GM19328 (cell line): Measurements from ENCODE around the gene CAMK2N2.

Experiments
- ATAC-seq: cut with Tn5 transposase; IDR thresholded peaks from one replicate; pipeline ENCODE4 v1.9.1; 2021; ENCODE audit warnings: mild to moderate bottlenecking, moderate library complexity; ENCODE audit not compliant: unreplicated experiment

The CAMK2N2 gene

GRCh38 chr3:184240384-184241140, 20.8 kb downstream of the CAMK2N2 start:
- no peak for ATAC-seq

- no peak for ATAC-seq
These were observed 21.6 kb downstream of the CAMK2N2 start for GRCh38 chr3:184239708-184240107.

GRCh38 chr3:184239221-184239620, 22.1 kb downstream of the CAMK2N2 start:
- no peak for ATAC-seq

- ATAC-seq = no peak
These were observed 23.0 kb downstream of the CAMK2N2 start for GRCh38 chr3:184238246-184238818.

- no peak for ATAC-seq
These were observed 23.5 kb downstream of the CAMK2N2 start for GRCh38 chr3:184237807-184238206.

GRCh38 chr3:184237211-184237610, 24.1 kb downstream of the CAMK2N2 start:
- ATAC-seq = no peak

GRCh38 chr3:184236636-184237035, 24.7 kb downstream of the CAMK2N2 start:
- no peak for ATAC-seq

- no peak for ATAC-seq
These were observed 25.3 kb downstream of the CAMK2N2 start for GRCh38 chr3:184236033-184236410.

- ATAC-seq = no peak
These were observed 25.8 kb downstream of the CAMK2N2 start for GRCh38 chr3:184235381-184236032.

- no peak for ATAC-seq
These were observed 26.5 kb downstream of the CAMK2N2 start for GRCh38 chr3:184234671-184235380.

- ATAC-seq = no peak
These were observed 27.1 kb downstream of the CAMK2N2 start for GRCh38 chr3:184234224-184234623.

- no peak for ATAC-seq
These were observed 28.1 kb downstream of the CAMK2N2 start for GRCh38 chr3:184233127-184233843.

- ATAC-seq = no peak
These were observed 29.7 kb downstream of the CAMK2N2 start for GRCh38 chr3:184231671-184232070.

- no peak for ATAC-seq
These were observed 30.5 kb downstream of the CAMK2N2 start for GRCh38 chr3:184230603-184231528.

- ATAC-seq = no peak
These were observed 31.2 kb downstream of the CAMK2N2 start for GRCh38 chr3:184230081-184230602.

GRCh38 chr3:184229394-184230080, 31.8 kb downstream of the CAMK2N2 start, which contains the start of gene VWA5B2:
TSS of gene VWA5B2 (plus strand) at chr3:184229585. CDS start at chr3:184230529, 944 bp downstream.
- peak; percentile 80 for ATAC-seq

- no peak for ATAC-seq
These were observed 32.8 kb downstream of the CAMK2N2 start for GRCh38 chr3:184228376-184229137.

GRCh38 chr3:184227481-184227935, 33.8 kb downstream of the CAMK2N2 start:
- no peak for ATAC-seq
